Measurements from ENCODE around the gene GCHFR. TPM values are rescaled to one million over a fixed set of nuclear protein-coding genes. Genes with fewer than 3 reads are reported as not detected.

Gene GCHFR
- total RNA-seq, 1 donor from 2014 or later: 2.8 TPM

DNA sequence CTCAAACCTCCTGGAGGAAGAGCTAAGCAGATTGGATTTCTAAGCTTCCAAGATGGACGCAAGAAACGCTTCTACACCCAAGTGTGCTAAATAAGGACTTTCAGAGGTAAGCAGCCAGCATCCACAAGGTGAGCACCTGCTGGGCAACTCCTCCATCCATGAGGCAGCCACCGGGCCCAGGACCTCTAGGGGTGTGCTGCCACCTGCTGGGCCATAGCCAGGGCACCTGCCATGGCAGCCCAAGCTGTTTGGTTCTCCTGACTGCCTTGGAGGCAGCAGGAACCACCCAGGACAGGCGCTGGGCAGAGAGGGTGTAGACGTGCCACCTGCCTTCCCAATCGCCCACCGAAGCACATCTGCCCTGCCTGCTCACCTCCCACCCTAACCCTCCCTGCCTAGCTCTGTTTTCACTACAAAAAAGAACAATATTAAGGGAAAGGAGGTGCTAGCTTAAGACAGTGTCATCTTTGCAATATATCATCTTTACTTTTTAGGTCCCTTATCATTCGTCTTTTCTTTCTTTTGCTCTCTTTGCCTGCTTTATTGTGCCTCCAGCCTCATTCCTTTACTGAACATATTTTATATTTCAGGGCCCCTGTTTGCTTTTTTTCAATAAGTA lies 18.9 kb downstream of the GCHFR start:
- H3K4me3 ChIP-seq: no peak overlapping the region
- H3K27ac Mint-ChIP-seq: no peak overlapping the region
- H3K9ac ChIP-seq: no peak overlapping the region
- H3K4me1 ChIP-seq: peaks cover 5% of the 10 kb centered on the region
- peaks cover 3% of the 10 kb centered on the region for H3F3A ChIP-seq (ENCODE audit: low read depth)
- no peak overlapping the region for H3K4me2 ChIP-seq
- no peak for TF ChIP-seq EZH2phosphoT487 (IDR thresholded peaks at IDR 0.05)
- no peak for TF ChIP-seq EZH2 (IDR thresholded peaks at IDR 0.05)
- TF ChIP-seq, protein P1, sequence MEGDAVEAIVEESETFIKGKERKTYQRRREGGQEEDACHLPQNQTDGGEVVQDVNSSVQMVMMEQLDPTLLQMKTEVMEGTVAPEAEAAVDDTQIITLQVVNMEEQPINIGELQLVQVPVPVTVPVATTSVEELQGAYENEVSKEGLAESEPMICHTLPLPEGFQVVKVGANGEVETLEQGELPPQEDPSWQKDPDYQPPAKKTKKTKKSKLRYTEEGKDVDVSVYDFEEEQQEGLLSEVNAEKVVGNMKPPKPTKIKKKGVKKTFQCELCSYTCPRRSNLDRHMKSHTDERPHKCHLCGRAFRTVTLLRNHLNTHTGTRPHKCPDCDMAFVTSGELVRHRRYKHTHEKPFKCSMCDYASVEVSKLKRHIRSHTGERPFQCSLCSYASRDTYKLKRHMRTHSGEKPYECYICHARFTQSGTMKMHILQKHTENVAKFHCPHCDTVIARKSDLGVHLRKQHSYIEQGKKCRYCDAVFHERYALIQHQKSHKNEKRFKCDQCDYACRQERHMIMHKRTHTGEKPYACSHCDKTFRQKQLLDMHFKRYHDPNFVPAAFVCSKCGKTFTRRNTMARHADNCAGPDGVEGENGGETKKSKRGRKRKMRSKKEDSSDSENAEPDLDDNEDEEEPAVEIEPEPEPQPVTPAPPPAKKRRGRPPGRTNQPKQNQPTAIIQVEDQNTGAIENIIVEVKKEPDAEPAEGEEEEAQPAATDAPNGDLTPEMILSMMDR (IDR thresholded peaks at IDR 0.05): peak; percentile 61
- H3K36me3 ChIP-seq: no peaks in the 10 kb centered on the region
- H3K27me3 ChIP-seq: no peaks in the 10 kb centered on the region
- no peak overlapping the region for H3K27ac ChIP-seq
- DNase-seq (ENCODE audit: low spot score): peak; percentile 79
- H3K9me3 ChIP-seq (ENCODE audit: low read depth): no peaks in the 10 kb centered on the region
- H3K4me3 Mint-ChIP-seq: no peak overlapping the region
- no peaks in the 10 kb centered on the region for H3K27me3 Mint-ChIP-seq (ENCODE audit: insufficient read depth, low read depth)
- peaks cover 15% of the 10 kb centered on the region for H4K20me1 ChIP-seq (ENCODE audit: low read depth)
- H3K36me3 Mint-ChIP-seq: peaks cover 11% of the 10 kb centered on the region
- no peaks in the 10 kb centered on the region for H3K9me3 Mint-ChIP-seq
- no peaks in the 10 kb centered on the region for H3K4me1 Mint-ChIP-seq
- H2AFZ ChIP-seq (replicated peaks): no peak overlapping the region
- H3K79me2 ChIP-seq (ENCODE audit: low read depth): no peaks in the 10 kb centered on the region

DNA sequence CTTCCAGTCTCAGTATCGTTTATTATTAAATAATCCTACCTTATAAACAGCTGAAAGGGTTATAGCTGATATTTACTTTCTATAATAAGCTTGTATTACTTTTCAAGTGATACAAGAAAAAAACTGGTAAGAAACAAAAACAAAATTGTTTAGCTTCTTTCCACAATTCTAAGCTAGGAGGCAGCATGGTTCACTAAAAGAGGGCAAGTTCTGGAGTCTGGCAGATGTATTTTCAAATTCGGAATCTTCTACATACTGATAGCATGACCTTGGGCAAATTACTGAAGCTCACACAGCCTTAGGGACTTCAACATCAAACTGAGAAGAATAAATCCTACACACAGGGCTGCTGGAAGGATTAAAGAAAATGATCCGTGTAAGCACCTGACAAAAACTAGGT lies 21.3 kb downstream of the GCHFR start:
- Mint-ChIP-seq H3K27ac (no peak overlapping the region), H3K4me3 (no peak overlapping the region), H3K4me1 (peaks cover 8% of the 10 kb centered on the region), H3K9me3 (no peaks in the 10 kb centered on the region), H3K27me3 (ENCODE audit: insufficient read depth, low read depth) (no peaks in the 10 kb centered on the region), H3K36me3 (peaks cover 5% of the 10 kb centered on the region)
- Histone ChIP-seq H2AFZ (replicated peaks) (no peak overlapping the region), H4K20me1 (ENCODE audit: low read depth) (peaks cover 25% of the 10 kb centered on the region), H3K4me1 (peaks cover 18% of the 10 kb centered on the region), H3K27me3 (no peaks in the 10 kb centered on the region), H3K9me3 (ENCODE audit: low read depth) (no peaks in the 10 kb centered on the region), H3K4me2 (no peak overlapping the region), H3K36me3 (no peaks in the 10 kb centered on the region), H3K79me2 (ENCODE audit: low read depth) (no peaks in the 10 kb centered on the region), H3F3A (ENCODE audit: low read depth) (peaks cover 9% of the 10 kb centered on the region), H3K9ac (no peak overlapping the region), H3K27ac (no peak overlapping the region), H3K4me3 (no peak overlapping the region)
- DNase-seq (ENCODE audit: low spot score): no peak
- TF ChIP-seq EZH2 (IDR thresholded peaks at IDR 0.05) (no peak), EZH2phosphoT487 (IDR thresholded peaks at IDR 0.05) (no peak)
- TF ChIP-seq, protein P1 (IDR thresholded peaks at IDR 0.05): no peak

DNA sequence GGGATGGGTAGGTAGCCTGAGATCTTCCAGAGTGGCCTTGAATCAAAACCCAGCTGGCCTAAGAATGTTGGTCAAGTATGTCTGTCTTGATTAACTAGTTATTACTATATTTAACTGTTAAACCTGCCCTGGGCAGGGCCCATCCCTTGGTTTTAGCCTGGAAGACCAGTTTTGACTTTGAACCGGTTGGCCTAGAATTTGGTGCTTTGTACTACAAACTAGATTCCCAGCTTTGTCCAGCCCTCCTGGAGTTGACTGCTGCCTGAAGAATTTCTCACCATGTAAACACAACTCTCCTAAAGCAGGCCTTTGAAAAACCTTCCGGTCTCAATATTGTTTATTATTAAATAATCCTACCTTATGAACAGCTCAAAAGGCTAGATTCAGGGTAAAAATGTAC lies 21.9 kb downstream of the GCHFR start:
- H3K4me1 Mint-ChIP-seq: peaks cover 9% of the 10 kb centered on the region

More for the DNA sequence above, 21.9 kb downstream of the GCHFR start:
- H4K20me1 ChIP-seq (ENCODE audit: low read depth): peaks cover 25% of the 10 kb centered on the region
- Mint-ChIP-seq H3K36me3 (peaks cover 3% of the 10 kb centered on the region), H3K9me3 (no peaks in the 10 kb centered on the region), H3K27me3 (ENCODE audit: insufficient read depth, low read depth) (no peaks in the 10 kb centered on the region), H3K27ac (no peak overlapping the region), H3K4me3 (no peak overlapping the region)
- H3F3A ChIP-seq (ENCODE audit: low read depth): peaks cover 9% of the 10 kb centered on the region
- H3K9ac ChIP-seq: no peak overlapping the region
- H2AFZ ChIP-seq (replicated peaks): no peak overlapping the region
- H3K79me2 ChIP-seq (ENCODE audit: low read depth): no peaks in the 10 kb centered on the region
- H3K27ac ChIP-seq: no peak overlapping the region
- H3K36me3 ChIP-seq: no peaks in the 10 kb centered on the region
- no peak overlapping the region for H3K4me2 ChIP-seq
- H3K4me1 ChIP-seq: peaks cover 21% of the 10 kb centered on the region
- no peak for TF ChIP-seq EZH2 (IDR thresholded peaks at IDR 0.05)
- TF ChIP-seq, protein P1 (IDR thresholded peaks at IDR 0.05): no peak
- no peak for TF ChIP-seq EZH2phosphoT487 (IDR thresholded peaks at IDR 0.05)
- no peak for DNase-seq (ENCODE audit: low spot score)
- H3K4me3 ChIP-seq: no peak overlapping the region
- H3K27me3 ChIP-seq: no peaks in the 10 kb centered on the region
- no peaks in the 10 kb centered on the region for H3K9me3 ChIP-seq (ENCODE audit: low read depth)
